ENCODE results near the gene ZNF181.

ZNF181 gene

GRCh38 chr19:34759218-34759917, 25.3 kb downstream of the ZNF181 start:
- DNase-seq (ENCODE audit: low spot score): no peak

- DNase-seq (ENCODE audit: low spot score): no peak
Observed at GRCh38 chr19:34766386-34766785, 32.3 kb downstream of the ZNF181 start.

GRCh38 chr19:34767951-34768350, 33.9 kb downstream of the ZNF181 start:
- DNase-seq (ENCODE audit: low spot score): no peak

- DNase-seq (ENCODE audit: low spot score): peak; percentile 87
Observed at GRCh38 chr19:34772697-34773554, 38.9 kb downstream of the ZNF181 start, which contains the start of gene ZNF599. ZNF599 (minus strand) TSS chr19:34773215; CDS start chr19:34772841, 374 bp downstream.

GRCh38 chr19:34773555-34773864, 39.5 kb downstream of the ZNF181 start:
- no peak for DNase-seq (ENCODE audit: low spot score)

- DNase-seq (ENCODE audit: low spot score): no peak
Observed at GRCh38 chr19:34774857-34775256, 40.8 kb downstream of the ZNF181 start.

- no peak for DNase-seq (ENCODE audit: low spot score)
Observed at GRCh38 chr19:34778342-34778741, 44.3 kb downstream of the ZNF181 start.

GRCh38 chr19:34779652-34780051, 45.6 kb downstream of the ZNF181 start:
- no peak for DNase-seq (ENCODE audit: low spot score)

- no peak for DNase-seq (ENCODE audit: low spot score)
Observed at GRCh38 chr19:34786236-34786635, 52.2 kb downstream of the ZNF181 start.

GRCh38 chr19:34787059-34787824, 53.2 kb downstream of the ZNF181 start:
- no peak for DNase-seq (ENCODE audit: low spot score)

GRCh38 chr19:34788074-34788473, 54.0 kb downstream of the ZNF181 start:
- no peak for DNase-seq (ENCODE audit: low spot score)

GRCh38 chr19:34793565-34793964, 59.5 kb downstream of the ZNF181 start:
- no peak for DNase-seq (ENCODE audit: low spot score)

- DNase-seq (ENCODE audit: low spot score): no peak
Observed at GRCh38 chr19:34794066-34794960, 60.3 kb downstream of the ZNF181 start.

Measured in pons (tissue), 1 donor.